IMR-90 (cell line): Measurements from ENCODE around the gene ARPC5L.

Experiments
- MAZ ChIP-seq: IDR thresholded peaks from 2 replicates; pipeline ENCODE4 v1.6.1; 2012; ENCODE audit warnings: low read depth, mild to moderate bottlenecking, low read length, improper control_type of control experiment, moderate library complexity, borderline replicate concordance
- POLR2A ChIP-seq: IDR thresholded peaks from 2 replicates; pipeline ENCODE4 v1.6.1; 2012; ENCODE audit warnings: mild to moderate bottlenecking, low read depth, low read length
- RAD21 ChIP-seq: IDR thresholded peaks from 2 replicates; pipeline ENCODE4 v1.6.1; 2012; ENCODE audit warnings: low read length, improper control_type of control experiment
- USF2 ChIP-seq: fragments of 150-350 bp; IDR thresholded peaks from 2 replicates; pipeline ENCODE4 v1.6.1; 2017; ENCODE audit warnings: mild to moderate bottlenecking, antibody characterized with exemption, low read length, low read depth

- TF ChIP-seq POLR2A (no peak), USF2 (no peak), MAZ (no peak), RAD21 (no peak)
Observed at GRCh38 chr9:124813501-124814163, 48.3 kb upstream of the ARPC5L start.
